ENCODE measurements around the gene EPS8L2. TPM values are rescaled to one million over a fixed set of nuclear protein-coding genes. Genes with fewer than 3 reads are reported as not detected.

Gene EPS8L2
- total RNA-seq, 1 donor from 2014 or later: 12.7 TPM

- no peaks in the 10 kb centered on the region for H3K27me3 Mint-ChIP-seq (ENCODE audit: unreplicated experiment)
- peaks cover 3% of the 10 kb centered on the region for H3K9me3 Mint-ChIP-seq (ENCODE audit: unreplicated experiment)
- H3K27ac Mint-ChIP-seq (ENCODE audit: unreplicated experiment): no peak overlapping the region
- TF ChIP-seq CTCF (IDR thresholded peaks at IDR 0.05; ENCODE audit: partially characterized antibody, unreplicated experiment): no peak
- no peak for DNase-seq
- no peak overlapping the region for H3K4me3 Mint-ChIP-seq (ENCODE audit: unreplicated experiment)
- no peaks in the 10 kb centered on the region for H3K36me3 Mint-ChIP-seq (ENCODE audit: unreplicated experiment)
- H3K4me1 Mint-ChIP-seq (ENCODE audit: low read depth, unreplicated experiment): peaks cover 7% of the 10 kb centered on the region
Observed at GRCh38 chr11:770642-771616, 64.9 kb downstream of the EPS8L2 start.

GRCh38 chr11:771617-772204, 65.7 kb downstream of the EPS8L2 start:
- no peak overlapping the region for H3K4me3 Mint-ChIP-seq (ENCODE audit: unreplicated experiment)
- no peaks in the 10 kb centered on the region for H3K36me3 Mint-ChIP-seq (ENCODE audit: unreplicated experiment)
- no peak overlapping the region for H3K27ac Mint-ChIP-seq (ENCODE audit: unreplicated experiment)
- peaks cover 7% of the 10 kb centered on the region for H3K9me3 Mint-ChIP-seq (ENCODE audit: unreplicated experiment)
- peaks cover 11% of the 10 kb centered on the region for H3K4me1 Mint-ChIP-seq (ENCODE audit: low read depth, unreplicated experiment)
- TF ChIP-seq CTCF (IDR thresholded peaks at IDR 0.05; ENCODE audit: partially characterized antibody, unreplicated experiment): no peak
- peaks cover 4% of the 10 kb centered on the region for H3K27me3 Mint-ChIP-seq (ENCODE audit: unreplicated experiment)
- no peak for DNase-seq

- TF ChIP-seq CTCF (IDR thresholded peaks at IDR 0.05; ENCODE audit: partially characterized antibody, unreplicated experiment): no peak
- H3K9me3 Mint-ChIP-seq (ENCODE audit: unreplicated experiment): peaks cover 7% of the 10 kb centered on the region
- H3K36me3 Mint-ChIP-seq (ENCODE audit: unreplicated experiment): no peaks in the 10 kb centered on the region
- H3K4me1 Mint-ChIP-seq (ENCODE audit: low read depth, unreplicated experiment): peaks cover 11% of the 10 kb centered on the region
- H3K4me3 Mint-ChIP-seq (ENCODE audit: unreplicated experiment): no peak overlapping the region
- peaks cover 4% of the 10 kb centered on the region for H3K27me3 Mint-ChIP-seq (ENCODE audit: unreplicated experiment)
- no peak overlapping the region for H3K27ac Mint-ChIP-seq (ENCODE audit: unreplicated experiment)
- DNase-seq: no peak
Observed at GRCh38 chr11:772429-773390, 66.7 kb downstream of the EPS8L2 start.

GRCh38 chr11:773425-773824, 67.4 kb downstream of the EPS8L2 start:
- no peak for DNase-seq
- TF ChIP-seq CTCF (IDR thresholded peaks at IDR 0.05; ENCODE audit: partially characterized antibody, unreplicated experiment): no peak
- H3K4me1 Mint-ChIP-seq (ENCODE audit: low read depth, unreplicated experiment): peaks cover 11% of the 10 kb centered on the region
- H3K27me3 Mint-ChIP-seq (ENCODE audit: unreplicated experiment): peaks cover 4% of the 10 kb centered on the region
- H3K27ac Mint-ChIP-seq (ENCODE audit: unreplicated experiment): no peak overlapping the region
- no peaks in the 10 kb centered on the region for H3K36me3 Mint-ChIP-seq (ENCODE audit: unreplicated experiment)
- peaks cover 7% of the 10 kb centered on the region for H3K9me3 Mint-ChIP-seq (ENCODE audit: unreplicated experiment)
- no peak overlapping the region for H3K4me3 Mint-ChIP-seq (ENCODE audit: unreplicated experiment)
